ENCODE data around the gene MICU2.

Gene MICU2

GRCh38 chr13:21541980-21542379 is 62.0 kb downstream of the MICU2 start:
- no peak overlapping the region for H3K27ac ChIP-seq (ENCODE audit: low read depth, low read length, poor library complexity, severe bottlenecking)
- no peaks in the 10 kb centered on the region for H4K20me1 ChIP-seq (ENCODE audit: insufficient read depth, low read length)
- H3K9ac ChIP-seq (ENCODE audit: low read length), result no peak overlapping the region
- H3K79me2 ChIP-seq (ENCODE audit: insufficient read depth, low read length), result no peaks in the 10 kb centered on the region
- H3K4me1 ChIP-seq (ENCODE audit: insufficient read depth, low read length, severe bottlenecking), result no peaks in the 10 kb centered on the region
- TF ChIP-seq EZH2 (IDR thresholded peaks at IDR 0.05; ENCODE audit: borderline replicate concordance, low read length) (no peak), CTCF (IDR thresholded peaks at IDR 0.05; ENCODE audit: low read length) (no peak)
- no peak overlapping the region for H3K4me3 ChIP-seq (ENCODE audit: low read depth, low read length, poor library complexity, severe bottlenecking)
- H2AFZ ChIP-seq (ENCODE audit: low read length), result no peak overlapping the region
- no peaks in the 10 kb centered on the region; the same call in 1 of the 2 replicates for H3F3A ChIP-seq (ENCODE audit: insufficient read depth, low read length)
- H3K4me2 ChIP-seq (ENCODE audit: low read length), result no peak overlapping the region
- H3K27me3 ChIP-seq (ENCODE audit: insufficient read depth, low read length), result no peaks in the 10 kb centered on the region
- H3K9me3 ChIP-seq (ENCODE audit: low read length), result no peaks in the 10 kb centered on the region
- H3K36me3 ChIP-seq (ENCODE audit: insufficient read depth, low read length), result 0 out of 2 replicates have a peak, but pooled peaks cover 6% of the 10 kb centered on the region
- no peaks in the 10 kb centered on the region for H3K9me2 ChIP-seq (ENCODE audit: low read depth, low read length)

- no peaks in the 10 kb centered on the region for H4K20me1 ChIP-seq (ENCODE audit: insufficient read depth, low read length)
- H3K9me3 ChIP-seq (ENCODE audit: low read length), result no peaks in the 10 kb centered on the region
- H3K27me3 ChIP-seq (ENCODE audit: insufficient read depth, low read length), result no peaks in the 10 kb centered on the region
- no peaks in the 10 kb centered on the region; the same call in 1 of the 2 replicates for H3F3A ChIP-seq (ENCODE audit: insufficient read depth, low read length)
- H3K79me2 ChIP-seq (ENCODE audit: insufficient read depth, low read length), result no peaks in the 10 kb centered on the region
- no peak overlapping the region for H3K9ac ChIP-seq (ENCODE audit: low read length)
- H3K27ac ChIP-seq (ENCODE audit: low read depth, low read length, poor library complexity, severe bottlenecking), result no peak overlapping the region
- no peaks in the 10 kb centered on the region for H3K4me1 ChIP-seq (ENCODE audit: insufficient read depth, low read length, severe bottlenecking)
- TF ChIP-seq CTCF (IDR thresholded peaks at IDR 0.05; ENCODE audit: low read length), result no peak
- TF ChIP-seq EZH2 (IDR thresholded peaks at IDR 0.05; ENCODE audit: borderline replicate concordance, low read length), result no peak
- H3K36me3 ChIP-seq (ENCODE audit: insufficient read depth, low read length), result 0 out of 2 replicates have a peak, but pooled peaks cover 6% of the 10 kb centered on the region
- no peak overlapping the region for H3K4me3 ChIP-seq (ENCODE audit: low read depth, low read length, poor library complexity, severe bottlenecking)
- H2AFZ ChIP-seq (ENCODE audit: low read length), result no peak overlapping the region
- H3K9me2 ChIP-seq (ENCODE audit: low read depth, low read length), result no peaks in the 10 kb centered on the region
- no peak overlapping the region for H3K4me2 ChIP-seq (ENCODE audit: low read length)
These were observed 62.7 kb downstream of the MICU2 start for GRCh38 chr13:21541271-21541670.

- TF ChIP-seq CTCF (IDR thresholded peaks at IDR 0.05; ENCODE audit: low read length), result no peak
- no peak for TF ChIP-seq EZH2 (IDR thresholded peaks at IDR 0.05; ENCODE audit: borderline replicate concordance, low read length)
- Histone ChIP-seq H3F3A (ENCODE audit: insufficient read depth, low read length) (no peaks in the 10 kb centered on the region; the same call in 1 of the 2 replicates), H3K9me3 (ENCODE audit: low read length) (no peaks in the 10 kb centered on the region), H3K9me2 (ENCODE audit: low read depth, low read length) (no peaks in the 10 kb centered on the region), H3K9ac (ENCODE audit: low read length) (no peak overlapping the region), H3K79me2 (ENCODE audit: insufficient read depth, low read length) (no peaks in the 10 kb centered on the region), H3K4me2 (ENCODE audit: low read length) (no peak overlapping the region), H3K36me3 (ENCODE audit: insufficient read depth, low read length) (peaks cover 6% of the 10 kb centered on the region; the same call in 1 of the 2 replicates), H3K27me3 (ENCODE audit: insufficient read depth, low read length) (no peaks in the 10 kb centered on the region), H4K20me1 (ENCODE audit: insufficient read depth, low read length) (no peaks in the 10 kb centered on the region), H3K4me1 (ENCODE audit: insufficient read depth, low read length, severe bottlenecking) (no peaks in the 10 kb centered on the region), H3K4me3 (ENCODE audit: low read depth, low read length, poor library complexity, severe bottlenecking) (no peak overlapping the region), H2AFZ (ENCODE audit: low read length) (no peak overlapping the region), H3K27ac (ENCODE audit: low read depth, low read length, poor library complexity, severe bottlenecking) (no peak overlapping the region)
These were observed 64.3 kb downstream of the MICU2 start for GRCh38 chr13:21539687-21540086.
